ENCODE data around the gene BRSK2.

DNA sequence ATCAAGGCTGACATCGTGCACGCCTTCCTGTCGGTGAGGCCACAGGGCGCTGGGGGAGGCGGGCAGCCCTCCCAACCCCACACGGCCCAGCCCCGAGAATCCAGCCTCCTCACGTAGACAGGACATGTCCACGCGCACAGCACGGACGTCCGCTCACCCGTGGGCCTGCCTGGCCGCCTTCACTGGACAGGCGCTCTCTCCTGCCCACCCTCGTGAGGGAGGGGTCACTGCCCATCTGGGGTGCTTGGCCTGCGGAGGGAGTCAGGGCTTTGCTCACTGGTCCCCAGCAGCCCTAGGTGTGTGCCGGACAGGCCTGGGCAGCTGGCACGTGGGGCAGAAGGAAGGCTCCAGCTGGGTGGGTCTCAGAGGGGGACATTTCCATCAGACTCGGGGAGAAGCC lies 64.8 kb downstream of the BRSK2 start:
- TF ChIP-seq CTCF (IDR thresholded peaks at IDR 0.05) = no peak
- TF ChIP-seq, protein P1, sequence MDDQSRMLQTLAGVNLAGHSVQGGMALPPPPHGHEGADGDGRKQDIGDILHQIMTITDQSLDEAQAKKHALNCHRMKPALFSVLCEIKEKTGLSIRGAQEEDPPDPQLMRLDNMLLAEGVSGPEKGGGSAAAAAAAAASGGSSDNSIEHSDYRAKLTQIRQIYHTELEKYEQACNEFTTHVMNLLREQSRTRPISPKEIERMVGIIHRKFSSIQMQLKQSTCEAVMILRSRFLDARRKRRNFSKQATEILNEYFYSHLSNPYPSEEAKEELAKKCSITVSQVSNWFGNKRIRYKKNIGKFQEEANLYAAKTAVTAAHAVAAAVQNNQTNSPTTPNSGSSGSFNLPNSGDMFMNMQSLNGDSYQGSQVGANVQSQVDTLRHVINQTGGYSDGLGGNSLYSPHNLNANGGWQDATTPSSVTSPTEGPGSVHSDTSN (IDR thresholded peaks at IDR 0.05) = no peak
- no peak for TF ChIP-seq ELF1 (IDR thresholded peaks at IDR 0.05)
- no peak for TF ChIP-seq POLR2AphosphoS5 (IDR thresholded peaks at IDR 0.05; ENCODE audit: low read depth, low read length)
- no peak for TF ChIP-seq TAF1 (IDR thresholded peaks at IDR 0.05; ENCODE audit: borderline replicate concordance, low read depth, low read length)
- TF ChIP-seq EZH2phosphoT487 (IDR thresholded peaks at IDR 0.05; ENCODE audit: borderline replicate concordance, low read depth) = no peak
- no peak for TF ChIP-seq EP300 (IDR thresholded peaks at IDR 0.05; ENCODE audit: borderline replicate concordance in 1 of 2, low read depth in 1 of 2, low read length in 1 of 2)
- no peak for TF ChIP-seq YY1 (IDR thresholded peaks at IDR 0.05; ENCODE audit: low read depth)
- TF ChIP-seq SIN3A (IDR thresholded peaks at IDR 0.05; ENCODE audit: borderline replicate concordance, low read depth, low read length) = no peak
- TF ChIP-seq MXI1 (IDR thresholded peaks at IDR 0.05; ENCODE audit: low read depth, low read length) = no peak
